Measurements from ENCODE around the gene BTNL3.
"Not testable (repeated sequence)": the region's sequence is repeated elsewhere in the genome, so short reads cannot be mapped to it uniquely, and the experiment has no call there.

Gene BTNL3, protein sequence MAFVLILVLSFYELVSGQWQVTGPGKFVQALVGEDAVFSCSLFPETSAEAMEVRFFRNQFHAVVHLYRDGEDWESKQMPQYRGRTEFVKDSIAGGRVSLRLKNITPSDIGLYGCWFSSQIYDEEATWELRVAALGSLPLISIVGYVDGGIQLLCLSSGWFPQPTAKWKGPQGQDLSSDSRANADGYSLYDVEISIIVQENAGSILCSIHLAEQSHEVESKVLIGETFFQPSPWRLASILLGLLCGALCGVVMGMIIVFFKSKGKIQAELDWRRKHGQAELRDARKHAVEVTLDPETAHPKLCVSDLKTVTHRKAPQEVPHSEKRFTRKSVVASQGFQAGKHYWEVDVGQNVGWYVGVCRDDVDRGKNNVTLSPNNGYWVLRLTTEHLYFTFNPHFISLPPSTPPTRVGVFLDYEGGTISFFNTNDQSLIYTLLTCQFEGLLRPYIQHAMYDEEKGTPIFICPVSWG

DNA sequence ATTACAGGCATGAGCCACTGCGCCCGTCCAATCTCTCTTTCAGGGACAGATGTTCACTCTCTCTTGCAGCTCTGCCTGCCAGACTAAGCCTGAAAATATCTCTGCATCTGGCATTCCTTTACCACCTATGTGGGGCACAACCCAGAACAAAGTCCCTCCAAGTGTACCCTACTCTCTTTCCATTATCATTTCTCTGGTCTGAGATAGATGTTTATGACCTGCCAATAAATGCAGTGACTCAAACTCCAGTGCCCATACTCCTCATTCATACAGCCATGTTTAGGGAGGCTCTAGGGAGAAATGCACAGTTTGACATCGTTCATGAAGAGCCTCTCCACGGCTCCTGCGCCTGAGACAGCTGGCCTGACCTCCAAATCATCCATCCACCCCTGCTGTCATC, at the start of gene BTNL3:
BTNL3 (plus strand) TSS at position 255 of the 400 bp plus-strand sequence. CDS start 183 bp downstream, outside the sequence.
- no peak for DNase-seq

DNA sequence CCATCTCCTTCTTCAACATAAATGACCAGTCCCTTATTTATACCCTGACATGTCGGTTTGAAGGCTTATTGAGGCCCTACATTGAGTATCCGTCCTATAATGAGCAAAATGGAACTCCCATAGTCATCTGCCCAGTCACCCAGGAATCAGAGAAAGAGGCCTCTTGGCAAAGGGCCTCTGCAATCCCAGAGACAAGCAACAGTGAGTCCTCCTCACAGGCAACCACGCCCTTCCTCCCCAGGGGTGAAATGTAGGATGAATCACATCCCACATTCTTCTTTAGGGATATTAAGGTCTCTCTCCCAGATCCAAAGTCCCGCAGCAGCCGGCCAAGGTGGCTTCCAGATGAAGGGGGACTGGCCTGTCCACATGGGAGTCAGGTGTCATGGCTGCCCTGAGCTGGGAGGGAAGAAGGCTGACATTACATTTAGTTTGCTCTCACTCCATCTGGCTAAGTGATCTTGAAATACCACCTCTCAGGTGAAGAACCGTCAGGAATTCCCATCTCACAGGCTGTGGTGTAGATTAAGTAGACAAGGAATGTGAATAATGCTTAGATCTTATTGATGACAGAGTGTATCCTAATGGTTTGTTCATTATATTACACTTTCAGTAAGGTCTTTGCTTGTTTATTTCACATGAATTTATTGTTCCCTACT, 38.2 kb upstream of the BTNL3 start:
- DNase-seq = no peak

DNA sequence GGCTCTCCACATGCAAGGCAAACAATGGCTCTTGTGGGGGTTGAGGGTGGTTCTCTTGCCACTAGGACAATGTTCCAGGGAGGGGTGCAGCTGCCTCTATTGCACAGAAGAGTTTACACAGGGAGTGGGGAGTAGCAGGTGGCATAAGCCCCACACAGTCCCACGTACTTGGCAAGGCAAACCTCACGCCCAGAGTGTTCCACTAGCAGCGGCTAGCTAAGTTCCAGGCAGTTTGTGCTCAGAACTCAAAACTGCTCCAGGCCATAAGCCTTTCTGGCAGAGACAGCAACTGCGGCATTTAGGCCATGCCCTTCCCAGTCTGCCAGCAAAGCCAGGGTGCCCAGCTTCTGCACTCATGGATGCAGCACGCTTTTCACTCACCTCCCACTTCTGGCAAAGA, 29.0 kb upstream of the BTNL3 start:
- no peak for DNase-seq

- DNase-seq = no peak
These were observed 28.4 kb upstream of the BTNL3 start for GRCh38 chr5:180960209-180960608.

GRCh38 chr5:180969406-180969805, 19.2 kb upstream of the BTNL3 start:
- DNase-seq = no peak

DNA sequence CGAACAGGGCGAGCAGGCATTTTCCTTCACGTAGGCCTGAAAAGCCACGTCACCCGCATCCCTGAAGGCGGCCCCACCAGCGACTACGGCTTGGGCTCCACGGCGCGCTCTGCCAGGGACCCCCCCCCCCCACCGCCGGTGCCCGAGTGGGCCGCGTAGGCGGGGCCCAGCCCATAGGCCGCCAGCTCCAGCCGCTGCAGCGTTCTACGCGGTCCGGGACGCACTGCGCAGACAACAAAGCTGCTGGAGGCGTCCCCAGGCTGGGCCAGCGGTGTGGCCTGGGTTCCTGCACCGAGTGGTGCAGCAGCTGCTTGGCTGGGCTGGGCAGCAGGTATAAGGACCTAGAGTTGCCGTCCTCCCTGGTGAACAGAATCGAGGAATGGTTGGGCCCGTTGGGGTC, 18.3 kb upstream of the BTNL3 start:
- DNase-seq = no peak

DNA sequence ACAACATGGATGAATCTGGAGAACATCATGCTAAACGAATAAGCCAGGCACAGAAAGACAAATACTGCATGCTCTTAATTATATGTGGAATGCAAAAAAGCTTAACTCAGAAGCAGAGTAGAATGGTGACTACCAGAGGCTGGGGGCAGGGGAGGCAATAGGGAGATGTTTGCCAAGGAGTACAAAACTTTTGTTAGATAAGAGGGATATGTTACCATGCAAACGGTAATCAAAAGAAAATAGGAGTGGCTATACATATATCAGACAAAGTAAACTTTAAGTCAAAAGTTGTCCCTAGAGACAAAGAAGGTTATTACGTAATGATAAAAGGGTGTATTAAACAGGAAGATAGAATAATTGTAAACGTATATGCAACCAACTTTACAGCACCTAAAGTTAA, 17.8 kb upstream of the BTNL3 start:
- no peak for DNase-seq

- DNase-seq = no peak
These were observed 13.9 kb upstream of the BTNL3 start for GRCh38 chr5:180974612-180975315.

GRCh38 chr5:180975338-180975737, 13.3 kb upstream of the BTNL3 start:
- DNase-seq = no peak

DNA sequence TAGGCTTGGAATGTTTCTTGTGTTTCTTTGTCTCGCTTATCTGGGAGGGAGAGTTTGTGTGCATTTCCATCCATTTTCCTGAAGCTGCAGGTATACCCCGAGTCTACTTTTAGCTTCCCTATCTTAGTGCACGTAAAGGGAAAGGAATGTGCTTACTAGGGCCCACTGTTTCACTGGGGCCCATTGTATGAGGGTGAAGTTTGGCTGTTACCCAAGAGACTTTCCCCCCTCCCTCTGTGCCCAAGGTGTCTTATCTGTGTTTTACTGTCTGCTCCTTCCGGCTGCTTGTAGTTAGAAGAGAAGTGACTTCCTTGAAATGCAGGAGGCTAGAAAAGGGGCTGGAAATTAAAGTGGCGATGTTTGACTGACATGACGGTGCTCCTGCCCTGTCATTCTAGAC, 12.1 kb upstream of the BTNL3 start:
- no peak for DNase-seq

- DNase-seq = no peak
These were observed 10.8 kb upstream of the BTNL3 start for GRCh38 chr5:180977852-180978251.

- no peak for DNase-seq
These were observed 6.5 kb upstream of the BTNL3 start for GRCh38 chr5:180982008-180982741.

DNA sequence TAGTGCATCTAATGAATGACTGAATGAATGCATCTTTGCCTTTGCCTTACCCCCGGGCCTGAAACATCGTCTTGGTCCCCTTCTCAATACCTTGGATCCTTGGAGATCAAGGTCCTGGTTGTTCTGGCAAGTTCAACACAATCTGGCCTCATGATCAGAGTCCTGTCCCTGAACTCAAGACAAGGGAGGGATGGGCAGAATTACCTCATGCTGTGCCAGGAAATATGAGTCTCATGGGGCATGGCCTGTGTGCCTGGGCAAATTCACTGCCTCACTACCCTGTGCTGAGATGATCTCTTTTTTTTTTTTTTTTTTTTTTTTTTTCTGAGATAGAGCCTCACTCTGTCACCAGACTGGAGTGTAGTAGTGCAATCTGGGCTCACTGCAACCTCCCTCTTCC, 630 bp upstream of the BTNL3 start:
- DNase-seq = no peak

GRCh38 chr5:180990086-180990881, 1.6 kb downstream of the BTNL3 start:
- no peak for DNase-seq

DNA sequence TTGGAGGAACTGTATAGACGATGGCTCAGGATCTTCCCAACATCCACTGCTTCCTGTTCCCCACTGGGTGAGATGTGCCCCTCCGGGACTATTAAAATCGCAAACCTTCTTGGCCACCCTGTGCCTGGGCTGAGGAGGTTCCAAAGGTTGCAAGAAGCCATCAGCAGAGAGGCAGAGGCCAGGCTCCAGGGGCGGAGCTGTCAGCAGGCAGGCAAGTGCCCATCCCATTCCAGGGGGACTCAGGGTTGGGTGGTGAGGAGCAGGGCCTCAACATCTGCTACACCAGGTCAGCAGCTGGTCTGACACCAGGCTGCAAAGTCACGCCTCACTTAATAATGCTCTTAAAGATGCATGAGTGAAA, 2.2 kb downstream of the BTNL3 start:
- DNase-seq = no peak

GRCh38 chr5:181001947-181002346, 13.3 kb downstream of the BTNL3 start:
- no peak for DNase-seq

DNA sequence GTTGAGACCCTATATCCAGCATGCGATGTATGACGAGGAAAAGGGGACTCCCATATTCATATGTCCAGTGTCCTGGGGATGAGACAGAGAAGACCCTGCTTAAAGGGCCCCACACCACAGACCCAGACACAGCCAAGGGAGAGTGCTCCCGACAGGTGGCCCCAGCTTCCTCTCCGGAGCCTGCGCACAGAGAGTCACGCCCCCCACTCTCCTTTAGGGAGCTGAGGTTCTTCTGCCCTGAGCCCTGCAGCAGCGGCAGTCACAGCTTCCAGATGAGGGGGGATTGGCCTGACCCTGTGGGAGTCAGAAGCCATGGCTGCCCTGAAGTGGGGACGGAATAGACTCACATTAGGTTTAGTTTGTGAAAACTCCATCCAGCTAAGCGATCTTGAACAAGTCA, 17.1 kb downstream of the BTNL3 start:
- DNase-seq = no peak

- DNase-seq = no peak
These were observed 19.5 kb downstream of the BTNL3 start for GRCh38 chr5:181008136-181008535.

GRCh38 chr5:181010018-181010417, 21.4 kb downstream of the BTNL3 start:
- not testable (repeated sequence) for DNase-seq

GRCh38 chr5:181014654-181015053, 26.0 kb downstream of the BTNL3 start:
- not testable (repeated sequence) for DNase-seq

GRCh38 chr5:181017448-181017847, 28.8 kb downstream of the BTNL3 start:
- not testable (repeated sequence) for DNase-seq

GRCh38 chr5:181020688-181021087, 32.0 kb downstream of the BTNL3 start:
- DNase-seq = no peak
